ENCODE measurements around the gene CXCL3.

Gene CXCL3

DNA sequence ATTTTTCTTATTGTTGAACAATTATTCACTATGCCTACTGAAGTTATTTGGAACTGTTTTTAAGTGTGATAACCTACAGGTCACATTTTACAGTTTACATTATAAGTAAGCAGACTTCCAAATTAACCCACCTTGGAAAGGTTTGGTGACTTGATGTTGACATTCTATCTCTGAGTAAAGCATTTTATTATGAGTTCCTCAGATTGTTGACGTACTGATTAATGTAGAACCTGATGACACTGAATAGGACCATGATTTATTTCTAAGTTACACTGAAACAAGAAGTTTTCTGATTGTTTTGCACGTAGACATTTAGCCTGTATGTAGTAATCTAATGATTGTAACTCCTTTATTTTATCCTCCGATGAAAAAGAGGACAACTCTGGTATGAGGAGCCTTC is 17.0 kb upstream of the CXCL3 start:
- Histone ChIP-seq H3K36me3 (ENCODE audit: insufficient read depth) (no peaks in the 10 kb centered on the region), H4K20me1 (ENCODE audit: insufficient read depth) (no peaks in the 10 kb centered on the region), H3K27me3 (ENCODE audit: insufficient read depth, low read depth) (no peaks in the 10 kb centered on the region), H3K4me1 (ENCODE audit: low read depth, poor library complexity, severe bottlenecking) (peaks cover 15% of the 10 kb centered on the region), H3K9ac (no peak overlapping the region), H3K79me2 (ENCODE audit: insufficient read depth, low read depth) (no peaks in the 10 kb centered on the region), H3K4me2 (no peak overlapping the region), H3K27ac (no peak overlapping the region), H2AFZ (ENCODE audit: low read depth) (no peak overlapping the region), H3K4me3 (IDR thresholded peaks at IDR 0.05; ENCODE audit: insufficient read depth, low read depth, low read length) (no peak overlapping the region)
- TF ChIP-seq, protein P1, sequence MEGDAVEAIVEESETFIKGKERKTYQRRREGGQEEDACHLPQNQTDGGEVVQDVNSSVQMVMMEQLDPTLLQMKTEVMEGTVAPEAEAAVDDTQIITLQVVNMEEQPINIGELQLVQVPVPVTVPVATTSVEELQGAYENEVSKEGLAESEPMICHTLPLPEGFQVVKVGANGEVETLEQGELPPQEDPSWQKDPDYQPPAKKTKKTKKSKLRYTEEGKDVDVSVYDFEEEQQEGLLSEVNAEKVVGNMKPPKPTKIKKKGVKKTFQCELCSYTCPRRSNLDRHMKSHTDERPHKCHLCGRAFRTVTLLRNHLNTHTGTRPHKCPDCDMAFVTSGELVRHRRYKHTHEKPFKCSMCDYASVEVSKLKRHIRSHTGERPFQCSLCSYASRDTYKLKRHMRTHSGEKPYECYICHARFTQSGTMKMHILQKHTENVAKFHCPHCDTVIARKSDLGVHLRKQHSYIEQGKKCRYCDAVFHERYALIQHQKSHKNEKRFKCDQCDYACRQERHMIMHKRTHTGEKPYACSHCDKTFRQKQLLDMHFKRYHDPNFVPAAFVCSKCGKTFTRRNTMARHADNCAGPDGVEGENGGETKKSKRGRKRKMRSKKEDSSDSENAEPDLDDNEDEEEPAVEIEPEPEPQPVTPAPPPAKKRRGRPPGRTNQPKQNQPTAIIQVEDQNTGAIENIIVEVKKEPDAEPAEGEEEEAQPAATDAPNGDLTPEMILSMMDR (conservative IDR thresholded peaks at IDR 0.05; ENCODE audit: low read depth, low read length) = no peak

DNA sequence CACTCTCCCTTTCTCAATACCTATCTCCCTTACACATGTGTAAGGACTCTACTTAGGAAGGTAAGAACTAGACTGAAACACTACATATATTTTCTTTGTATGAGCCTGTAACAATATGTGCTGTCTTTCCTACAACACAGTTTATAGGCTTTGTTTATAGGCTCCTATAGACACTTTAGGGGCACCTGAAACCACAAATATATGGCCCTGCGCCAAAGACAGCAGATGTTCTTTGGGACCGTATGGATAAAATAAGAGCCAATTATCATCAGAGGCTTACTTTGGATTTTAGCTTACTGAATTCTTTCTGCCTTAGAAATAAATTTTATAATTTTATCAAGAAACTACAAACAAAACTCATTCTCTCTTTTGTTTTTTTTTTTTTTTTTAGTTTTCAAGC is 16.6 kb upstream of the CXCL3 start:
- H3K27me3 ChIP-seq (ENCODE audit: insufficient read depth, low read depth) = no peaks in the 10 kb centered on the region
- no peak overlapping the region for H3K27ac ChIP-seq
- H3K9ac ChIP-seq = no peak overlapping the region
- peaks cover 15% of the 10 kb centered on the region for H3K4me1 ChIP-seq (ENCODE audit: low read depth, poor library complexity, severe bottlenecking)
- no peaks in the 10 kb centered on the region for H3K79me2 ChIP-seq (ENCODE audit: insufficient read depth, low read depth)
- H3K36me3 ChIP-seq (ENCODE audit: insufficient read depth) = no peaks in the 10 kb centered on the region
- H3K4me2 ChIP-seq = no peak overlapping the region
- no peak overlapping the region for H3K4me3 ChIP-seq (IDR thresholded peaks at IDR 0.05; ENCODE audit: insufficient read depth, low read depth, low read length)
- H2AFZ ChIP-seq (ENCODE audit: low read depth) = no peak overlapping the region
- TF ChIP-seq, protein P1 (conservative IDR thresholded peaks at IDR 0.05; ENCODE audit: low read depth, low read length) = no peak
- no peaks in the 10 kb centered on the region for H4K20me1 ChIP-seq (ENCODE audit: insufficient read depth)

DNA sequence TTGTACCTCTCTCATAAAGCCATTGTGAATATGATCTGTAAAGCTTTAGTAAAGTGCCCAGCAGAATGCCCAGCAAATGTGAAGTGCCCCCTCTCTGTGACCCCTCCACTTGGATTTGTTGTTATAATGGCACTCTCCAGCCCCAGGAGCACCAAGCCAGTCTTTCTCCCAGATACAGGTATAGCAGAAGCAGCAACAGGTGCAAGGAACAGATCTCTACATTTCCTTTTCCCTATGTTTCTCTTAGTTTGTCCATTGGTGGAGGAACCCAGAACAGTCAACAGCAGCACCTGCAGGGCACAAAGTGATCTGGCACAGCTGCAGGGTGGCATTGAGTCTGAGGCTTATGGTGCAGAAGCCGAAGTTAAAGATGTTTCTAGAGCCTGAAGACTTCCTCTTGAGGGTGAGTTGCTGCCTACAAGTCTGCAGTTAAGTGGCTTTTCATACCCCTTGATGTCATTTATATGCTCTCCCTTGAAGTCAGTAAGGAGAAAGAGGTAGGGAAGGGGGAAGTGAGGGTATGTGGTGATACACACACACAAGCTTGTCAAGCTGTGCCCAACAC is 16.1 kb upstream of the CXCL3 start:
- no peak overlapping the region for H3K4me2 ChIP-seq
- TF ChIP-seq, protein P1 (conservative IDR thresholded peaks at IDR 0.05; ENCODE audit: low read depth, low read length) = no peak
- H3K4me3 ChIP-seq (IDR thresholded peaks at IDR 0.05; ENCODE audit: insufficient read depth, low read depth, low read length) = no peak overlapping the region
- H3K27me3 ChIP-seq (ENCODE audit: insufficient read depth, low read depth) = no peaks in the 10 kb centered on the region
- H3K79me2 ChIP-seq (ENCODE audit: insufficient read depth, low read depth) = no peaks in the 10 kb centered on the region
- H3K27ac ChIP-seq = no peak overlapping the region
- H3K9ac ChIP-seq = no peak overlapping the region
- H3K4me1 ChIP-seq (ENCODE audit: low read depth, poor library complexity, severe bottlenecking) = peaks cover 15% of the 10 kb centered on the region
- H3K36me3 ChIP-seq (ENCODE audit: insufficient read depth) = no peaks in the 10 kb centered on the region
- H2AFZ ChIP-seq (ENCODE audit: low read depth) = no peak overlapping the region
- no peaks in the 10 kb centered on the region for H4K20me1 ChIP-seq (ENCODE audit: insufficient read depth)

DNA sequence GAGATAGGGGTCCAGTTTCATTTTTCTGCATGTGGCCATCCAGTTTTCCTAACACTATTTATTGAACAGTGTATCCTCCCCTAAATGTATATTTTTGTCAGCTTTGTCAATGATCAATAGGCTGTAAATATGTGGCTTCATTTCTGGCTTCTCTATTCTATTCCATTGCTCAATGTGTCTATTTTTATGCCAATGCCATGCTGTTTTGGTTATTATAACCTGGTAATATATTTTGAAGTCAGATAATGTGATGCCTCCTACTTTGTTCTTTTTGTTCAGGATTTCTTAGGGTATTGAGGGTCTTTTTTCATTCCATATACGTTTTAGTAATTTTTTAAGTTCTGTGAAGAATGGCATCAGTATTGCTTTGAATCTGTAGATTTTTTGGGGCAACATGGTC is 8.7 kb upstream of the CXCL3 start:
- no peaks in the 10 kb centered on the region for H3K79me2 ChIP-seq (ENCODE audit: insufficient read depth, low read depth)
- no peaks in the 10 kb centered on the region for H3K4me1 ChIP-seq (ENCODE audit: low read depth, poor library complexity, severe bottlenecking)
- no peak overlapping the region for H3K9ac ChIP-seq
- no peak overlapping the region for H3K27ac ChIP-seq
- H3K4me2 ChIP-seq = no peak overlapping the region
- no peak overlapping the region for H2AFZ ChIP-seq (ENCODE audit: low read depth)
- TF ChIP-seq, protein P1 (conservative IDR thresholded peaks at IDR 0.05; ENCODE audit: low read depth, low read length) = no peak
- no peak overlapping the region for H3K4me3 ChIP-seq (IDR thresholded peaks at IDR 0.05; ENCODE audit: insufficient read depth, low read depth, low read length)
- no peaks in the 10 kb centered on the region for H4K20me1 ChIP-seq (ENCODE audit: insufficient read depth)
- H3K36me3 ChIP-seq (ENCODE audit: insufficient read depth) = no peaks in the 10 kb centered on the region
- H3K27me3 ChIP-seq (ENCODE audit: insufficient read depth, low read depth) = no peaks in the 10 kb centered on the region

Measured in KMS-11 (cell line).